Panc1 (cell line): ENCODE results near the gene LOX. TPM values are rescaled to one million over a fixed set of nuclear protein-coding genes. Genes with fewer than 3 reads are reported as not detected.

ENCODE experiments used
- ATAC-seq: fragments of 200-7000 bp; cut with Tn5 transposase; 2 replicates; pipeline ENCODE4 v1.9.1; 2020; ENCODE audit warnings: mild to moderate bottlenecking, moderate library complexity
- BruUV-seq: library from RNA; stranded (reverse); fragments of 400-500 nt; replicated peaks from 2 replicates; lab custom pipeline; 2021; lab: Mats Ljungman, UMichigan
- CTCF ChIA-PET: fragments of 300-600 bp; sonication (Branson Sonifier 250); formaldehyde crosslinking; loops from one replicate; lab custom pipeline; 2022; ENCODE audit warnings: antibody characterized with exemption; lab: Charles Lee
- POLR2A ChIA-PET: fragments of 300-600 bp; sonication (Branson Sonifier 250); formaldehyde crosslinking; loops from one replicate; lab custom pipeline; 2022; ENCODE audit warnings: antibody characterized with exemption; lab: Charles Lee
- DNase-seq: peaks from one replicate; pipeline ENCODE4 v3.0.0-alpha.2; 2010; ENCODE audit warnings: low read depth, low spot score
- H3K27ac ChIP-seq: 2 replicates; pipeline ENCODE4 v1.5.1; 2011; ENCODE audit warnings: mild to moderate bottlenecking, low read length, inconsistent platforms
- H3K27me3 ChIP-seq: fragments of 200-500 bp; sonication (Bioruptor generic); 2 replicates; pipeline ENCODE4 v1.6.0; 2014; ENCODE audit warnings: low read length, inconsistent platforms; ENCODE audit not compliant: control insufficient read depth, insufficient read depth
- H3K36me3 ChIP-seq: fragments of 200-500 bp; sonication (Bioruptor generic); 2 replicates; pipeline ENCODE4 v1.5.1; 2014; ENCODE audit warnings: inconsistent platforms, mild to moderate bottlenecking, low read length, moderate library complexity; ENCODE audit not compliant: control insufficient read depth, insufficient read depth
- H3K4me1 ChIP-seq: 2 replicates; pipeline ENCODE4 v1.5.1; 2011; ENCODE audit warnings: inconsistent platforms, mild to moderate bottlenecking, low read length, moderate library complexity; ENCODE audit not compliant: control insufficient read depth, insufficient read depth
- H3K4me3 ChIP-seq, 2 experiments: 2 replicates each; pipeline ENCODE4 v1.5.1; 2011 to 2012; ENCODE audit warnings: low read depth in 2 of 2, low read length in 2 of 2, mild to moderate bottlenecking in 2 of 2, inconsistent platforms in 1 of 2, moderate library complexity in 1 of 2
- H3K9me3 ChIP-seq: fragments of 200-500 bp; sonication (Bioruptor generic); 2 replicates; pipeline ENCODE4 v1.5.1; 2014; ENCODE audit warnings: low read depth, mild to moderate bottlenecking, inconsistent platforms, low read length, moderate library complexity; ENCODE audit not compliant: control insufficient read depth, insufficient read depth
- CTCF ChIP-seq: fragments of 450-650 bp; IDR thresholded peaks from 2 replicates; pipeline ENCODE4 v1.5.1; 2017; ENCODE audit warnings: mild to moderate bottlenecking
- POLR2AphosphoS5 ChIP-seq: IDR thresholded peaks from 2 replicates; pipeline ENCODE4 v1.6.1; 2012; ENCODE audit warnings: mild to moderate bottlenecking, low read depth, low read length, moderate library complexity
- REST ChIP-seq, 2 experiments: IDR thresholded peaks; 2 replicates each; pipeline ENCODE4 v1.6.1; 2011 to 2012; ENCODE audit warnings: low read depth in 2 of 2, control low read depth in 1 of 2, low read length in 1 of 2, mild to moderate bottlenecking in 1 of 2, moderate library complexity in 1 of 2; ENCODE audit not compliant: insufficient read depth in 1 of 2
- SIN3A ChIP-seq: IDR thresholded peaks from 2 replicates; pipeline ENCODE4 v1.6.1; 2012; ENCODE audit warnings: low read depth, mild to moderate bottlenecking, low read length, moderate library complexity, borderline replicate concordance; ENCODE audit not compliant: insufficient read depth
- TCF7L2 ChIP-seq: IDR thresholded peaks from 2 replicates; pipeline ENCODE4 v1.6.1; 2011; ENCODE audit warnings: mild to moderate bottlenecking, low read depth, low read length, inconsistent platforms
- in situ Hi-C: cut with HindIII; loops from 2 replicates; pipeline ENCODE4 v1.10.0; 2016; ENCODE audit warnings: low sequenced_read_pairs, low pct_unique_long_range_greater_than_20kb
- intact Hi-C: fragments of 100-400 bp; cut with micrococcal nuclease; formaldehyde crosslinking; loops from one replicate; pipeline ENCODE4 v1.10.0; 2022; ENCODE audit not compliant: unreplicated experiment
- total RNA-seq: library from RNA; stranded (reverse); gene quantifications from one replicate; pipeline ENCODE4 v1.2.1, GENCODE V29; 2021; ENCODE audit not compliant: unreplicated experiment

LOX gene
- total RNA-seq, 1 experiment from 2014 or later = 0.62 TPM

- BruUV-seq = no TSS peak
Measured at GRCh38 chr5:122040636-122041302, 37.3 kb downstream of the LOX start.

GRCh38 chr5:122036326-122036725, 41.7 kb downstream of the LOX start:
- peaks cover 3% of the 10 kb centered on the region; the same call in 1 of the 2 replicates for H3K36me3 ChIP-seq
- H3K27me3 ChIP-seq = no peaks in the 10 kb centered on the region
- intact Hi-C loops = no loop called here
- no peak for ATAC-seq
- H3K4me3 ChIP-seq = no peak overlapping the region
- H3K4me1 ChIP-seq = no peaks in the 10 kb centered on the region
- no peak for TF ChIP-seq CTCF
- no peak for TF ChIP-seq SIN3A
- TF ChIP-seq REST (IDR thresholded peaks at IDR 0.05; ENCODE audit: insufficient read depth in 1 of 2, low read depth in 2 of 2, low read length in 1 of 2) = no peak
- TF ChIP-seq TCF7L2 = no peak
- no peak for TF ChIP-seq POLR2AphosphoS5
- in situ Hi-C loops = no loop called here
- H3K27ac ChIP-seq = no peak overlapping the region
- no TSS peak for BruUV-seq
- H3K9me3 ChIP-seq = no peaks in the 10 kb centered on the region
- ChIA-PET POLR2A (interaction anchor here (0.6 kb wide), 1 partner anchor 474 kb away, joined by 9 read pairs; no protein-coding TSS in a partner anchor), CTCF (no interaction called here)
- DNase-seq = no peak

More at GRCh38 chr5:122040636-122041302, 37.3 kb downstream of the LOX start:
- H3K27ac ChIP-seq = no peak overlapping the region
- CTCF ChIA-PET = no interaction called here
- H3K27me3 ChIP-seq = no peaks in the 10 kb centered on the region
- no peaks in the 10 kb centered on the region for H3K36me3 ChIP-seq
- intact Hi-C loops (no loop called here), in situ Hi-C loops (no loop called here)
- H3K9me3 ChIP-seq = no peaks in the 10 kb centered on the region
- TF ChIP-seq SIN3A (no peak), REST (IDR thresholded peaks at IDR 0.05; ENCODE audit: insufficient read depth in 1 of 2, low read depth in 2 of 2, low read length in 1 of 2) (no peak), TCF7L2 (no peak), POLR2AphosphoS5 (no peak), CTCF (no peak)
- no peak overlapping the region for H3K4me3 ChIP-seq
- POLR2A ChIA-PET = no interaction called here
- DNase-seq (no peak), ATAC-seq (no peak)
- no peaks in the 10 kb centered on the region for H3K4me1 ChIP-seq
